GM18517 (cell line): ENCODE results near the gene TAS2R30.

Source experiments
- ATAC-seq: cut with Tn5 transposase; IDR thresholded peaks from one replicate; pipeline ENCODE4 v1.9.1; 2021; ENCODE audit warnings: mild to moderate bottlenecking, moderate library complexity; ENCODE audit not compliant: unreplicated experiment

TAS2R30 gene, protein sequence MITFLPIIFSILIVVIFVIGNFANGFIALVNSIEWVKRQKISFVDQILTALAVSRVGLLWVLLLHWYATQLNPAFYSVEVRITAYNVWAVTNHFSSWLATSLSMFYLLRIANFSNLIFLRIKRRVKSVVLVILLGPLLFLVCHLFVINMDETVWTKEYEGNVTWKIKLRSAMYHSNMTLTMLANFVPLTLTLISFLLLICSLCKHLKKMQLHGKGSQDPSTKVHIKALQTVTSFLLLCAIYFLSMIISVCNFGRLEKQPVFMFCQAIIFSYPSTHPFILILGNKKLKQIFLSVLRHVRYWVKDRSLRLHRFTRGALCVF

DNA sequence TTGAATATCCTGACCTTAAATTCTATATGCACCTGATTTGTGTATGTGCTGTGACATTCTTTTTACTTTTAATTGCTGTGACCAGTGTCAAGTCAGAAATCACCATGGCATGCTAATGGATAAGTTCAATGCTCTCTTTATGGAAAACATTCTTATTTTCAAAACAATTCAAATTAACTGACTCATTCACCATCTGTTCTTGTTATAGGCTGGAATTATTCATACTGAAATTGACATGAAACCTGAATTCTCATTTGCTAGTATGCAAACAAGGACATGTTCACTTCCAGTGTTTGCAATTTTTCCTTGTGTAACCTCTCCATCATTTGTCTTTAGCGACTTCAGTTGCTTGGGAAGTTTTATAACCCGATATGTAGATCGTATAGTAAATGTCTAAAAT is at the start of gene TAS2R30:
Gene TAS2R30 (minus strand): TSS at position 340 of the 400 bp plus-strand sequence. CDS start 400 bp downstream, outside the sequence.
- no peak for ATAC-seq

DNA sequence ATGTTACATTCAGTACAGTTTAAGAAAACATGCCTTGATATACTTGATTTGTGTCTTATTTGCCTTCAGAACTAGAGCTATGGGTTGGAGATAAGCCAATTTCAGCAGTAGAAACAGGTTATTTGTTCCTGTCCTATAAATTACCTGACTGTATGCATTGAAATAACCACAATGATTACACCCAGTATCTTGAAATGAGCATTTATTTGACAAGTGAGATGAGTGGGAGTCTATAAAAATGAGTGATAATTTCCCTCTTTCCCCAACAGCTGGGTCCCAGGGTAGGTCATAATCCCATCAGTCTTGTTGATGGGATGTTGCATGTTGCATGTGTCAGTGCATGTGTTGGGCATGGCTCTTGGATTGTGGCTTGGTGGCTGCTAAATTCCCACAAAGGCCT is 48.6 kb upstream of the TAS2R30 start:
- ATAC-seq, result no peak

DNA sequence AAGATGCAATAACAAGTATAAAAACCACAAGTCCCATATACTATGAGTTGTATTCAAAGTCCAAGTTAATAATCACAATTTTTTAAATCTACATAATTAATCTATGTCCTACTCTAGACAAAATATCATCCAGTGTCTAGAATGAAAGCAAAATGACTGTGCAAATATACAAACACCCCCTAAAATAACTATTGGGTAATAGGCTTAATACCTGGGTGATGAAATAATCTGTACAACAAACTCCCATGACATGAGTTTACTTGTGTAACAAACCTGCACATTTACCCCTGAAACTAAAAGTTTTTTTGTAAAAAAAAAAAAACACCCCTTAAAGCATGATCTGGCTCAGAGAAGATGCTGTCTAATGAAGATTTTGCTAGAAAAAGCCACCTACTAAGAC is 48.1 kb upstream of the TAS2R30 start:
- ATAC-seq, result no peak

DNA sequence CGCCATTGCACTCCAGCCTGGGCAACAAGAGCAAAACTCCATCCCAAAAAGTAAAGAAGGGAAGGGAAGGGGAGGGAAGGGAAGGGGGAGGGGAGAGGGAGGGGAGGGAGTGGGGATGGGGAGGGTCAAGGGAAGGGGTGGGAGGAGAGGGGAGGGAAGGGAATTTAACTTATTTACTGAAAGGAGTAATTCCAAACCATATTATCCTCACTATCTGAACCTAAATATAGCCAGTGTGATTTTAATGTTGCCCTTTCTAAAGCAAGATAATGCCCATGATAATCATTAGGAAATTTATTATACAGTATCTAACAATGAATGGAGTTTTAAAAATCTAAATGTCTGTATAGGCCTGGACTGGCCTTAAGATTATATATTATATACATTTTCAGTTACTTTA is 43.8 kb upstream of the TAS2R30 start:
- ATAC-seq, result no peak

DNA sequence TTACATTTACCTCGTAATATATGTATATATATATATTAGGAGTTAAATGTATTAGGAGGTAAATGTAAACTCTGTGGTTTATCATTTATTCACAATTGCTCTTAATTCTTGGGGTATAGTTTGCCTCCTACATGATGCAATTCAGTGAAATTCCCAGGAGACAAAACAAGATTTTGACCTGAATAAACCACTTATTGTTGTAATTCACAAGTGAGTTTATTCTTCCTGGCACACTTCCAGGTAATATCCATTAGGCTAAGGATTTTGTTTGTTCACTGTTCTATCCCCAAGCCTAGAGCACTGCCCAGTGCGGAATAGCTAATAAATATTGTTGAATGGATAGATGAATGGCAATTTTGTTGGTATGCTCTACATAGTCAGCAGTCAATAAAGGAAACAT is 39.6 kb upstream of the TAS2R30 start:
- no peak for ATAC-seq

DNA sequence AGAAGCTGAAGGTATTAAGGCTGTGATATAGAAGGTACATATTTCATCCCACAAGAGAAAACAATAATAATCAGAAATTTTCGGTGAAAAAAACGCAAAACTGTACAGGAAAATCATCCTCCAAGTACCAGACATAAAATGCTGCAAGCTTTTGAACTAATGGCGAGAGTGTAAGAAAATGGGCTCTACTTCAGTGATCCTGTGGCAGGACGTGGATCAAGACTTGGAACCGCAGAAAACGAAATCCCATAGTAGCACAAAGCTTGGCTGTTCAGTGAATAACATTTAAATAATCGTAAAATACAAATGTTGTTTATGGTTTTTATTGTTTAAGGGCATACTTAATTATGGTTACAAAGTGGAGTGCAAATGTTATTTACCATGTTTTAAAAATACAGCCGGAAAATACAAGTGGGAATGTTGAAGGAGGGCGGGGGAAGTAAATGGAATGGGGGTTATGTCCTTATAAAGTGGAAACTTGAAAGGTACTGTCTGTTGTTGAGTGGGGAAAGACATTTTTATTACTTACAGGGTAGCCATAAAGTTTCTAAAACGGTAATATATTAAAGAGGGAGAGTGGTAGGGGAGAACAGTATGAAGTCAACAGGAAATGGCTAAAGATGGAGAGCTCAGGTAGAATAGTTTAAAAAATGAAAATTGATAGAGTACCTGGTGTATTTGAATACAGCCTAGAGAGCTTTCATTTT is 37.7 kb upstream of the TAS2R30 start:
- ATAC-seq, result no peak

DNA sequence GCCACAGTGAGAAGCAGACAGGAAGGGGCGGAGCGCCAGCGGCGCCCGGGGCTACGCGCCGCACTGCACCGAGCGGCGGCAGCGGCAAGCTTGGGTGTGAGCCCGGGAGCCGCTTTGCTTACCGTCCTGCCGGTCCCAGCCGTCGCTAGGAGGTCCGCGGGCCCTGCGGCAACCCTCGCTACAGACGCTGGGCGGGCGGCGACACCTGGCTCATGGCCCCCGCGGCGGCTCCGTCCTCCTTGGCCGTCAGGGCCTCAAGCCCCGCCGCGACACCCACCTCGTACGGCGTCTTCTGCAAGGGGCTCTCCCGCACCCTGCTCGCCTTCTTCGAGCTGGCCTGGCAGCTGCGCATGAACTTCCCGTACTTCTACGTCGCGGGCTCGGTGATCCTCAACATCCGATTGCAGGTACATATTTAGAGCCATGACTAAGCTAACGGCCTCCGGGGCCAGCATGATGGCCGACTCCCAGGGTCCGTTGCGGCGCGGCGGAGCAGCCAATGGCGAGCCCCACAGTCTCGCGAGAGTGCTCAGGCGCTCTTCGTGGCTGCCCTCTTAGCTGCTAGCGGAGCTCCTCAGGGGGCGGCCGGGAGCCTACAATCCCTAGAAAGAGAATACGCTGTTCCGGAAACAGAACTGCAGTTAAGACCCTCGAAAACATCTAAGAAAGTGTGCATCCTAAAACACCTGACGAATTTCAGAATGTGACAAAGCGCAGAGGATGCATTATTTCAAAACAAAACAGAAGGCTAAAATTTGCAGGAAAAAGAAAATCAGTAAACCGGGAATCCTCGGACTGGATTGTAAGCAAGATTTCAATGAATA is 36.9 kb upstream of the TAS2R30 start, which contains the start of gene SMIM10L1:
Gene SMIM10L1 (plus strand): TSS at position 50 of the 824 bp plus-strand sequence. CDS start 163 bp downstream, at position 213.
- peak; percentile 92 for ATAC-seq

DNA sequence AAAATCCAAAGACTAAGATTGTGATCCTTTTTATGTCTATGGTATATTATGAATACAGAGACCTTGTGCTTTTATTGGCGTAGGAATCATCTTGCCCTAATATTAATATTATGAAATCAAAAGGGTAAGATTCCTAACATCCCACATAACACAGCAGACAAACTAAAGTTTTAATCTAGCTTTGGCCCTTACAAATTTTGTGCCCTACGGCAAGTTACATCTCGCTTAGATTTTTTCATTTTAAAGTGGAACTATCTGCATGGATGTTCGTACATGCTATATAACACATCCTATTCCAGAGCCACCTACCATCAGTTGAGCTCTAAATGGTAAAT is 36.3 kb upstream of the TAS2R30 start:
- ATAC-seq, result no peak

DNA sequence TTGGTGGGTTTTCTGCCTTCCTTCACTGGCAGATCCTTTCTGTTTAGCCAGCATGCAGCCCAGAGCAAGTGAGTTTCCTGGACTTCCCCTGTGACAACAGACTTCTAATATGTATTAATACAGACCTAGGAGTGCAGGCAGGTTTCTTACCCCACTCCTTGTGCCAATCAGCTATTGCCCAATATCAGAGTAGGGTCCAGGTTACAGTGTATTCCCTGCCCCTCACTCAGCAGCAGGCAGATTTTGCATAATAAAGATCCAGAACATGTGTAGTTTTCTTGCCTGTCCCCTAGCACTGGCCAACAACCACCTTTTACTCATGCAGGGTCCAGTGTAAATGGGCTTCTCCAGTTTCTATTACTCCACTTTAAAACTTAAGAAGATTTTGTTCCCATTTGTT is 31.9 kb upstream of the TAS2R30 start:
- no peak for ATAC-seq

DNA sequence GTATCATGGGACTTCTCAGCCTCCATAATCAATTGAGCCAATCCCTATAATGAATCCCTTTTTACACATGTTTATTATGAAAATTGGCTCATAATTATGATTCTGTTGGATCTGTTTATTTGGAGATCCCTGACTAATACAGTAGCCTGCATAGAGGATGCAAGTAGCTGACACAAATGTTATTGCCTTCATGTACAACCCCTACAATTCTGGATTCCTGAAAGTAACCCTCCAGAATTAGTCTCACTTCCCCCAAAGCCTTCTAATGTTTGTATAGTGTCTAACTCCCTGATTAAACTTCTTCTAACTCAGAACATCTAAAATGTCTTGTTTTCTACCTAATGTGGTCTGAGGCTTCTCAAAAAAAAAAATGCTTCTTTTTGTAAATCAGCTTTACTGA is 29.9 kb upstream of the TAS2R30 start:
- ATAC-seq, result no peak

DNA sequence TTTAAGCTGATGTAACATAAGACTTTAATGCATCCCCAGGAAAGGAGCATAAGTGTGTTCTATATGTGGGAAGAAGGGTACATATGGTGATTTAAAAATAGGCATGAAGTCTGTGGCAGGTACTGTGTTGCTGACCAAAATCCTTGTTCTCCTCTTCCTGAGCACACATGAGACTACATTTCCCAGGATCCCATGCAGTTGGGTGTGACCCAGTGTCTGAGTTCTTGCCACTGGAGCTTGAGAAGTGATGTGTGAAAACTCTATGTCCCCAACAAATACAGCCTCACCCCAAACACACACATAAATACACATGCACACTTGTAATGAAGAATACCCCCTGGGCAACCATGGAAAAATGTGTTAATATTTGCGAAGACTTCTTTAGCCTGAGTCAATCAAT is 28.1 kb upstream of the TAS2R30 start:
- ATAC-seq, result no peak

DNA sequence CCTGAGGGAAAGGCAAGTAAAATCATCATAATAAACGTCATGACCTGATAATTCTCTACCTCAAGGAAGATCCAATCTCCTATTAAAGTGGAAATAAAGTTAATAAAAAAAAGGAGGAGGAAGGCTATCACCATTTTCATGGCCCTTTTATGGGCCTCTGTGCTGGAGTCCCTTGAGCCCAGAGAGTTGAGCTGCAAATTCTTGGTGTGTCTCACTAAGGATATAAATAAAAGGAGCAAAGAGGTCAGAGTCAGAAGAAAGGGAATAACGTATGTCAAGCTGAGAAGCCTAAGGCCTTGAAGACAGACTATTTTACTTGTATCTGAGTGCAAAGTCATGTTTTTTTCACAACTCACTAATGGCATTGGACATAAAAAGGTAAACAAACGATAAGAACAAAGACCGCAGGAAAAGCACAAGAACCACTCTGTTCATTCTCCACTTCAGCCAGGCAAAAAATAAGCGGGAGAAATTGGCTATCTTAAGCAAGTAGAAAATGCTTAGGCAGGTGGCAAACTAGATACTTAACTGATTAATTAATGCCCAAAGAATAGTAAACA is 24.5 kb upstream of the TAS2R30 start:
- ATAC-seq, result no peak

DNA sequence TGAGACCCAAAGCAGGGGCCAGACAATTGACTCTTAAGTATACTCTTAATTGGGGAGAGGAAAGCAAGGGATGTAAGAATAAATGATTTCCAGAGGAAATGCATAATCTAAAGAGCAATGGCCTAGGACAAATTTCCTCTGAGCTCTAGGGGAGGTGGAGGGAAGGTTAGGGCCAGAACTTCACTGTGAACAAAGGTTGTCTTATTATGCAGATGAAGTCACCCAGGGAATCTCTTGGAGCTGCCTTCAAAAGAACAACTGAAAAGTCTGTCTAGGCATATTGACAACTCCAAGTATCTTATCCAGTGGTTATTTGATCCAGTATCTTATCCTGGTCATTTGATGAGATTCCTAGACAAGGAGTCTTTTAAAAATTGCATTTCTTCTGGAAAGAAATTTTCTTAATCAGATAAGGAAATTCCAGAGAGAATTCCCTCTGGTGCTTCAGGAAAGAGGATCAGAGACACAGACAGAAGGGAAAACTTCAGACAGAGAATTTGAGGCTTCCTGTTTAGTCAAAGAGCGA is 20.0 kb upstream of the TAS2R30 start:
- ATAC-seq, result no peak

DNA sequence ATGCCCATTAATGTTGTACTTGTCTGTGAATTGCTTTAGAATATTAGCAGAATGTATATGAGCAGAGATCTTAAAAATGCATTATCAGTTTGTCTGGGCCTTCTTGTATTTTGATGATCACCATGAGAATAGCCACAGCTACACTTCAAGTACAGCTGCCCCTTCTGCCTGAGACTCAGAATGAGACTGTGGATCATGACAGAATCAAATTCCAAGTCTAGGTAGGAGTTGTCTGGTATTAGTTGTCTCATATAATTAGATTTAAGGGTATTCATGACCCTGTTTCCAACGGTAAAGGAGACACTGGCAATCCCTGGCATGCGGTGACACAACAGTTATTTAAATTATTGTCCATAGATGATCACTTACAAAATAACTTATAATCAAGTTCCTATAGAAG is 18.3 kb upstream of the TAS2R30 start:
- no peak for ATAC-seq

DNA sequence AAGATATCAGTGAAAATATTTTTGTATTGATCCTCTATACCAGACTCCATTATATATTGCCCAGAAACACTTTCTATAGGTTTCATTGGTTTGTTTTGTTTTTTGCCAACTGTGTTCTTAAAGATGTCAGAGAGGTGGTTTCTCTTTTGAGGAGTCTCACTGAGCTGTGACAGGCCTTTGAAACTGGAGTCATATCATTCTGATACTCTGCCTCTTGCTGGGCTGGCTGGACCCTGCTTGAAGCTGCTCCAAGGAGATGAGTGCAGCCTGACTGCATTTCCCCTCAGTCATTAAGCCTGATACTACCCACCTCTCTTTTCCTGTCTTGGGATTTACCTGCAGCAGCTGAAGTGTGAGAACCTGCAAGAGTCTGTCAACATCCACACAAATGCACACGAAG is 16.4 kb upstream of the TAS2R30 start:
- no peak for ATAC-seq

DNA sequence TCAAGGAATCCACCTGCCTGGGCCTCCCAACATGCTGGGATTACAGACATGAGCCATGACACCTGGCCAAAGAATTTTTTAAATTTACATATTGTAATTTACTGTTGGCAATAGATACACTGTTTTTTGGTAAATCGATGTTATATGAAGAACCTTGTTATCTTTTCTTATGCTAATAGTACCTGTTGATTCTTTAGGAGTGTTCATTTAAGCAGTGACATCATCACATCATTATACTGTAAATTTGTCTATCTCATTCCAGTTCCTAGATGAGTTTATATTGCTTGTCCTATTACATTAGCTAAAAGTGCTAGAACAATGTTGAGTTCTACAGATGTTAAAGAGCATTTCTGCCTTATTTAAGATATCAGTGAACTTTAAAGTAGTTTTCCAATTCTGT is 13.0 kb upstream of the TAS2R30 start:
- no peak for ATAC-seq

DNA sequence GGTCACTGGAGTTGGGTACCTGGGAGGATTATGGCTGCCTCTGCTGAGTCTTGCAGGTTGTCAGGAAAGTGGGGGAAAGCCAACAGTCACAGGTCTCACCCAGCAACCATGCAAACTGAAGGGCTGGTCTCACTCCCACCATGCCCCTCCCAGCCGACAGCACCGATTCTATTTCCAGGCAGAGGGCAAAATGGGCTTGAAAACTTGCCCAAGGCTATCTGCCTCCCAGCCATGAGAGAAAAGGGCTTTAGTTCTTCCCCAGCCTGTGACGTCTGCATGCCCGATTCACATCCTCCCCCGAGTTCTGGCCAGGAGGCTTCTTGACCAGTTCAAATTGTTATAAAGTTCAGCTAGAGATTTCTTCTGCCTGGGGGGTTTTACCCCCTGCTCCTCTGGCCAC is 9.9 kb upstream of the TAS2R30 start:
- no peak for ATAC-seq

DNA sequence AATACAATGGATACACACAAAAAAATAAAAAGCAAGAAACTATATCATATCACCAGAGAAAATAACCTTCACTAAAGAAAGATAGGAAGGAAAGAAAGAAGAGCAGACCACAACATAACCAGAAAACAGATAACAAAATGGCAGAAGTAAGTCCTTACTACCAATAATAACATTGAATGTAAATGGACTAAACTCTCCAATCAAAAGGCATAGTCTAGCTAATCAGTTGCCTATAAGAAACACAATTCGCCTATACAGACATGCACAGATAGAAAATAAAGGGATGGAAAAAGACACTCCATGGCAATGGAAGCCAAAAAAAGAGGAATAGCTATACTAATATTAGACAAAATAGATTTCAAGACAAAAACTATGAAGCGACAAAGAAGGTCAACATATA is 8.9 kb upstream of the TAS2R30 start:
- ATAC-seq, result no peak

DNA sequence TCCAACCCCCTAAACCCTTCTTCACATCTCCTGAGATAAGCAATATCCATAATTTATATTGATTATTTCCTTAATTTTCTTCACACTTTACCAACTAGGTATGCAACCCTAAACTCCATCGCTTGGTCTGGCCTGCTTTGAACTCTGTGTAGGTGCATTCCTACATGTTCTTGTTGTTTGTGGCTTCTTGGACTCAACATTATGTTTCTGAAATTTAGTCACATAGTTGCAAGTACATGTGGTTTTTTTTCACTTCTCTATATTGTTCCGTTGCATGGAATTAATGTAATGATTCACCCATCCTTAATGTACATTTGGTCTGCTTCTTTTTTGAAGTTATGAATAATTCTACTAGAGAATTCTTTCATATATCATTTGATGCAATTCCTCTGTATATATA is 1.6 kb upstream of the TAS2R30 start:
- no peak for ATAC-seq

DNA sequence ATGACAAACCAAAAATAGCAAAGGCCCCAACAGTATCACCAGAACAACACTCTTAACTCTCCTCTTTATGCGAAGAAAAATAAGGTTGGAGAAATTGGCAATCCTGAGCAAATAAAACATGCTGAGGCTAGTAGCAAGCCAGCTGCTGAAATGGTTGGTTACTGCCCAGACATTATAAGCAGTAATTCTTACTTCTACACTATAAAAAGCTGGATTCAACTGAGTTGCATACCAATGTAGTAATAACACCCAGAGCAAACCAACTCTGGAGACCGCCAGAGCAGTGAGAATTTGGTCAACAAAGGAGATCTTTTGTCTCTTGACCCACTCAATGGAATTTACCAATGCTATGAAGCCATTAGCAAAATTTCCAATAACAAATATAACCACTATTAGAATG is 628 bp downstream of the TAS2R30 start:
- ATAC-seq, result no peak

DNA sequence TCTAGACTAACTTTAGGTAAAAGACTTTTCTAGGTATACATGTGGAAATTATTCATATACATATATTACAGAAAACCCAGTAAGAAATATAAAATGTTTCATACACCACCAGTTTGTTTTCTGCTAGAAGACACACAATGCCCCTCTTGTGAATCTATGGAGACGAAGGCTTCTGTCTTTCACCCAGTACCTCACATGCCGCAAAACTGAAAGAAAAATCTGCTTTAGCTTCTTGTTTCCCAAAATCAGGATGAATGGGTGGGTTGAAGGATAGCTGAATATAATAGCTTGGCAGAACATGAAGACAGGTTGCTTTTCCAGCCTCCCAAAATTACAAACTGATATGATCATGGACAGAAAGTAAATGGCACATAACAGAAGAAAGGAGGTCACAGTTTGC is 1.3 kb downstream of the TAS2R30 start:
- no peak for ATAC-seq
